ENCODE data around the gene CSNK2A1.

Gene CSNK2A1

DNA sequence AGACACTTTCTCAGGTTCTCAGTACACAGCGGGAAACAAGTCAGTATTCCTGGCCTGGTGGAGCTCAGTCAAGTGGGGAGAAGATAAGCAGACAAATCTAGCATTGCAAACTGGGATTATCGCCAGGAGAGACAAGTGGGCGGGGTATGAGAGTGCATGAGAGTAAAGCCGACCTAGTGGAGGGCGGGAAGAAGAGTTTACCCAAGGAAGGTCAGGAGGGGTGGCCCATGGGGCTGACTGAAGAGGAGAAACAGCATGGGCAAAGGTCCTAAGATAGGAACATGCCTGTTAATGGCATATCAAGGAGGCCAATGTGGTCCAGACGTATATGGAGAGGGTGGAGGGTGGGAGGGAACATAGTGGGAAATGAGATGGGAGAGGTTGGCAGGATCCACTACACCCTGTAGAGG is 12.4 kb upstream of the CSNK2A1 start:
- no peak overlapping the region for H3K4me3 ChIP-seq (replicated peaks; ENCODE audit: insufficient read depth, low read length)
- TF ChIP-seq SPI1 (IDR thresholded peaks at IDR 0.05; ENCODE audit: borderline replicate concordance, low read depth) (no peak), POLR2AphosphoS5 (IDR thresholded peaks at IDR 0.05; ENCODE audit: low read depth) (no peak)
- TF ChIP-seq, protein P1, sequence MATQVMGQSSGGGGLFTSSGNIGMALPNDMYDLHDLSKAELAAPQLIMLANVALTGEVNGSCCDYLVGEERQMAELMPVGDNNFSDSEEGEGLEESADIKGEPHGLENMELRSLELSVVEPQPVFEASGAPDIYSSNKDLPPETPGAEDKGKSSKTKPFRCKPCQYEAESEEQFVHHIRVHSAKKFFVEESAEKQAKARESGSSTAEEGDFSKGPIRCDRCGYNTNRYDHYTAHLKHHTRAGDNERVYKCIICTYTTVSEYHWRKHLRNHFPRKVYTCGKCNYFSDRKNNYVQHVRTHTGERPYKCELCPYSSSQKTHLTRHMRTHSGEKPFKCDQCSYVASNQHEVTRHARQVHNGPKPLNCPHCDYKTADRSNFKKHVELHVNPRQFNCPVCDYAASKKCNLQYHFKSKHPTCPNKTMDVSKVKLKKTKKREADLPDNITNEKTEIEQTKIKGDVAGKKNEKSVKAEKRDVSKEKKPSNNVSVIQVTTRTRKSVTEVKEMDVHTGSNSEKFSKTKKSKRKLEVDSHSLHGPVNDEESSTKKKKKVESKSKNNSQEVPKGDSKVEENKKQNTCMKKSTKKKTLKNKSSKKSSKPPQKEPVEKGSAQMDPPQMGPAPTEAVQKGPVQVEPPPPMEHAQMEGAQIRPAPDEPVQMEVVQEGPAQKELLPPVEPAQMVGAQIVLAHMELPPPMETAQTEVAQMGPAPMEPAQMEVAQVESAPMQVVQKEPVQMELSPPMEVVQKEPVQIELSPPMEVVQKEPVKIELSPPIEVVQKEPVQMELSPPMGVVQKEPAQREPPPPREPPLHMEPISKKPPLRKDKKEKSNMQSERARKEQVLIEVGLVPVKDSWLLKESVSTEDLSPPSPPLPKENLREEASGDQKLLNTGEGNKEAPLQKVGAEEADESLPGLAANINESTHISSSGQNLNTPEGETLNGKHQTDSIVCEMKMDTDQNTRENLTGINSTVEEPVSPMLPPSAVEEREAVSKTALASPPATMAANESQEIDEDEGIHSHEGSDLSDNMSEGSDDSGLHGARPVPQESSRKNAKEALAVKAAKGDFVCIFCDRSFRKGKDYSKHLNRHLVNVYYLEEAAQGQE (IDR thresholded peaks at IDR 0.05; ENCODE audit: insufficient replicate concordance, low read depth), result no peak
- DNase-seq (ENCODE audit: low read depth in 1 of 2, low spot score in 1 of 2), result no peak
- peaks cover 2% of the 10 kb centered on the region for H3K27me3 ChIP-seq (ENCODE audit: insufficient read depth, poor library complexity, severe bottlenecking)
- no peak overlapping the region for H3K27ac ChIP-seq (replicated peaks)

- Histone ChIP-seq H3K4me3 (replicated peaks; ENCODE audit: insufficient read depth, low read length) (no peak overlapping the region), H3K27me3 (ENCODE audit: insufficient read depth, poor library complexity, severe bottlenecking) (no peaks in the 10 kb centered on the region), H3K27ac (replicated peaks) (no peak overlapping the region)
- TF ChIP-seq SPI1 (IDR thresholded peaks at IDR 0.05; ENCODE audit: borderline replicate concordance, low read depth) (no peak), POLR2AphosphoS5 (IDR thresholded peaks at IDR 0.05; ENCODE audit: low read depth) (no peak), GABPA (IDR thresholded peaks at IDR 0.05; ENCODE audit: low read depth) (no peak)
- TF ChIP-seq, protein P2, sequence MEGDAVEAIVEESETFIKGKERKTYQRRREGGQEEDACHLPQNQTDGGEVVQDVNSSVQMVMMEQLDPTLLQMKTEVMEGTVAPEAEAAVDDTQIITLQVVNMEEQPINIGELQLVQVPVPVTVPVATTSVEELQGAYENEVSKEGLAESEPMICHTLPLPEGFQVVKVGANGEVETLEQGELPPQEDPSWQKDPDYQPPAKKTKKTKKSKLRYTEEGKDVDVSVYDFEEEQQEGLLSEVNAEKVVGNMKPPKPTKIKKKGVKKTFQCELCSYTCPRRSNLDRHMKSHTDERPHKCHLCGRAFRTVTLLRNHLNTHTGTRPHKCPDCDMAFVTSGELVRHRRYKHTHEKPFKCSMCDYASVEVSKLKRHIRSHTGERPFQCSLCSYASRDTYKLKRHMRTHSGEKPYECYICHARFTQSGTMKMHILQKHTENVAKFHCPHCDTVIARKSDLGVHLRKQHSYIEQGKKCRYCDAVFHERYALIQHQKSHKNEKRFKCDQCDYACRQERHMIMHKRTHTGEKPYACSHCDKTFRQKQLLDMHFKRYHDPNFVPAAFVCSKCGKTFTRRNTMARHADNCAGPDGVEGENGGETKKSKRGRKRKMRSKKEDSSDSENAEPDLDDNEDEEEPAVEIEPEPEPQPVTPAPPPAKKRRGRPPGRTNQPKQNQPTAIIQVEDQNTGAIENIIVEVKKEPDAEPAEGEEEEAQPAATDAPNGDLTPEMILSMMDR (IDR thresholded peaks at IDR 0.05; ENCODE audit: insufficient read depth, low read length), result no peak
- TF ChIP-seq, protein P1 (IDR thresholded peaks at IDR 0.05; ENCODE audit: insufficient replicate concordance, low read depth), result no peak
- DNase-seq (ENCODE audit: low read depth in 1 of 2, low spot score in 1 of 2), result no peak
Measured at GRCh38 chr20:550611-551010, 7.0 kb upstream of the CSNK2A1 start.

DNA sequence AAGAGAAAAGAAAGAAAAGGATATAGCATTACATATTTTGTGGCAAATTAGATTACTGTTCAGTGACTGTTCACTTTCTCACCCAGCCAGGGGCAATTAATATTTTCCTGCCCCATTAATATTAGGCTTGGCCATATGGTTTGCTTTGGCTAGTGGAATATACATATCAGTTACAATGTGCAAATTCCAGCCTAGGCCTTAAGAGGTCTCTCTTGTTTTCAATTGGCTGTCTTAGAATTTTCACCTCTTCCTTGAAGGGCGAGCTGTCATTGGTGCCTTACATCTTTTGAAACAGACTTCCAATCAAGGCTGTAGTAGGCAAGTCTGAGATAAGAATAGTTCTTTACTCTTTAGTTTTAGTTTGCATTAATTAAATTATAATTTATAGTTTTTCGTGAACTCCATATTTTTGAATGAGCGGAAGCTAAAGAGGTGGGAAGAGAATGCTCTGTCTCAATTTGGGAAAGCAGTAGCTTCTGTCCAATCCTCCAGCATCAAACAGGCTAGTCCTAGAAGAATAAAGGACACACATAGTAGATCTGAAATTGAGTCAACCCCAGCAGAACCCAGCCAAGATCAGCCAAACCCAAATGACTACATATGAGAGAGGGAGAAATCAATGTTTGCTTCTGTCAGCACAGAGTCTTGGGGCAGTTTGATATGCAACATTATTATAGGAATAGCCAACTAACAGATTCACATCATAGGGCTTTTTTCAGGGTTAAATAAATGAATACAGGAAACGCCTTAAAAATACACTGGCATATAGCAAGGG is 6.3 kb upstream of the CSNK2A1 start:
- Histone ChIP-seq H3K4me3 (replicated peaks; ENCODE audit: insufficient read depth, low read length) (no peak overlapping the region), H3K27me3 (ENCODE audit: insufficient read depth, poor library complexity, severe bottlenecking) (no peaks in the 10 kb centered on the region), H3K27ac (replicated peaks) (no peak overlapping the region)
- DNase-seq (ENCODE audit: low read depth in 1 of 2, low spot score in 1 of 2), result no peak
- TF ChIP-seq, protein P2 (IDR thresholded peaks at IDR 0.05; ENCODE audit: insufficient read depth, low read length), result no peak
- no peak for TF ChIP-seq POLR2AphosphoS5 (IDR thresholded peaks at IDR 0.05; ENCODE audit: low read depth)
- no peak for TF ChIP-seq GABPA (IDR thresholded peaks at IDR 0.05; ENCODE audit: low read depth)
- TF ChIP-seq SPI1 (IDR thresholded peaks at IDR 0.05; ENCODE audit: borderline replicate concordance, low read depth), result no peak
- TF ChIP-seq, protein P1 (IDR thresholded peaks at IDR 0.05; ENCODE audit: insufficient replicate concordance, low read depth), result no peak
